Posterior vena cava (tissue), 2 donors: Measurements from ENCODE around the gene MINPP1. TPM values are rescaled to one million over a fixed set of nuclear protein-coding genes. Genes with fewer than 3 reads are reported as not detected.

Source experiments
- DNase-seq: peaks from one replicate; pipeline ENCODE4 v3.0.0-alpha.2; 2020; ENCODE audit warnings: low spot score
- intact Hi-C, 2 donors: fragments of 100-400 bp; cut with DNase I; formaldehyde crosslinking; loops; one replicate each; pipeline versions ENCODE4 v1.14.1 to v1.14.2; 2022 to 2023
- total RNA-seq, 2 donors: library from RNA; stranded (reverse); fragmentation: NEBNext Ultra II Directional; extraction: Animal tissue kit (Norgen Biotek cat#: 25700); gene quantifications; one replicate each; pipeline ENCODE4 v1.2.1, GENCODE V29; 2021
- donor health status: DM: yes; HTN: yes; CAD: no.
- donor health status: DM: yes; HTN: yes; CAD: no.

The MINPP1 gene
- total RNA-seq, 2 donors from 2014 or later, result 10.2 to 11.1 TPM

DNA sequence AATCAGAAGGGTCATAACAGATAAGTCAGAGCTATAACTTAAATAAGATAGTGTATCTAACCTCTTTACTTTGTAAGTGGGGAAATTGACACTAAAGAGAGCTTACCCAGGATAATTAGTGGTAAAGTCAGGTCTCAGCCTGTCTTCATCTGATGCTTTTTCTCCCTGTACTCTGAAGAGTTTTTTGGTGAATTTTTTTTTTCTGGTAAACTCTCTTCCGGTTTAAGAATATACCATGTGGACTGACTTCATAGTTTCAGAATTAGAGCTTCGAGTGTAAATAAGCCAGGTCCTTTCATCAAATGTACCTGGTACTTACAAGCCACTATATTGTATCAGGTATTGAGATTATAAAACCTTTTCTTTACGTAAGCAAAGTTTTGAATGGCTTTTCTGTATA, 6.8 kb downstream of the MINPP1 start:
- intact Hi-C loops, result no loop called here

GRCh38 chr10:87518937-87519336, 14.2 kb downstream of the MINPP1 start:
- intact Hi-C loops, result no loop called here

More for the DNA sequence above, 6.8 kb downstream of the MINPP1 start:
- no peak for DNase-seq

GRCh38 chr10:87519582-87519981, 14.9 kb downstream of the MINPP1 start:
- intact Hi-C loops, result no loop called here
- DNase-seq, result no peak

More at GRCh38 chr10:87518937-87519336, 14.2 kb downstream of the MINPP1 start:
- DNase-seq, result no peak

DNA sequence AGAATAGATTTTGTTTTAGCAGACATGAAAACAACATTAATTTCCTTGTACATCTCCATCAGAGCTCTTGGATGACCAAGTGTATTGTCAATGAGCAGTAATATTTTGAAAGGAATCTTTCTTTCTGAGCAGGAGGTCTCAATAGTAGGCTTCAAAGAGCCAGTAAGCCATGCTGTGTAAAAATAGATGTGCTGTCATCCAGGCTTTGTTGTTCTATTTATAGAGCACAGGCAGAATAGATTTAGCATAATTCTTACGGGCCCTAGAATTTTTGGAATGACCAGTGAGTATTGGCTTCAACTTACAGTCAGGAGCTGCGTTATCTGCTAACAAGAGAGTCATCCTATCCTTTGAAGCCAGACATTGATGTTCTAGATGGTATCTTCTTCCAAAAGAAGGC, 19.0 kb downstream of the MINPP1 start:
- intact Hi-C loops, result no loop called here
- no peak for DNase-seq

GRCh38 chr10:87524296-87524695, 19.6 kb downstream of the MINPP1 start:
- DNase-seq, result no peak
- intact Hi-C loops, result no loop called here

GRCh38 chr10:87531908-87532622, 27.4 kb downstream of the MINPP1 start:
- no peak for DNase-seq
- intact Hi-C loops, result loop anchor here in 1 of 2 donors (10.0 kb wide), 1 partner anchor 203 kb away; no protein-coding TSS in a partner anchor

GRCh38 chr10:87532696-87533095, 28.0 kb downstream of the MINPP1 start:
- no peak for DNase-seq
- intact Hi-C loops, result loop anchor here in 1 of 2 donors (10.0 kb wide), 1 partner anchor 202 kb away; no protein-coding TSS in a partner anchor

DNA sequence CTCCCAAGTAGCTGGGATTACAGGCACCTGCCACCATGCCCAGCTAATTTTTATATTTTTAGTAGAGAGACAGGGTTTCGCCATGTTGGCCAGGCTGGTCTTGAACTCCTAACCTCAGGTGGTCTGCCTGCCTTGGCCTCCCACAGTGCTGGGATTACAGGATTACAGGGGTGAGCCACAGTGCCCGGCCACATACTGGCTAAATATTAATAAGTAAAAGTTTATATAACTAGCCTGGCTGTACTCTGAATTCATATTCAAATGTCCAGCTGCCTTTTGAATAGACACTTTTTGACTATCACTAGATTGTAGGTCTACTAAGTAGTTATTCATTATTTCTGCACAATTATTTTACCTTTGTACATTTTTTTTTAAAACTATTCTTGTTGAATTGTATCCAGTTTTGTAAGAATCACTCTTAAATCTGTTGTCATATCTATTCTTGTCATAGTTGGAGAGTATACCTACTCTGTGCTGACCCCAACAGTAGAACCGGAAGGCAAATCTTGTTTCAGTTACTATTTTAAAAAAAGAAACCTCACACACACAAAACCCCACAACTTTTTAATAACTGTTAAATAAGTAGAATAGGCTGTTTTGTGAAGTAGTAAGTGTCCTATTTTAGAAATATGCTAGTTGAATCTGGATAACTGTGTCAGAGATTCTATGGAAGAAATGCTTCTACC, 29.6 kb downstream of the MINPP1 start:
- intact Hi-C loops, result loop anchor here in 1 of 2 donors (10.0 kb wide), 1 partner anchor 200 kb away; no protein-coding TSS in a partner anchor
- no peak for DNase-seq

DNA sequence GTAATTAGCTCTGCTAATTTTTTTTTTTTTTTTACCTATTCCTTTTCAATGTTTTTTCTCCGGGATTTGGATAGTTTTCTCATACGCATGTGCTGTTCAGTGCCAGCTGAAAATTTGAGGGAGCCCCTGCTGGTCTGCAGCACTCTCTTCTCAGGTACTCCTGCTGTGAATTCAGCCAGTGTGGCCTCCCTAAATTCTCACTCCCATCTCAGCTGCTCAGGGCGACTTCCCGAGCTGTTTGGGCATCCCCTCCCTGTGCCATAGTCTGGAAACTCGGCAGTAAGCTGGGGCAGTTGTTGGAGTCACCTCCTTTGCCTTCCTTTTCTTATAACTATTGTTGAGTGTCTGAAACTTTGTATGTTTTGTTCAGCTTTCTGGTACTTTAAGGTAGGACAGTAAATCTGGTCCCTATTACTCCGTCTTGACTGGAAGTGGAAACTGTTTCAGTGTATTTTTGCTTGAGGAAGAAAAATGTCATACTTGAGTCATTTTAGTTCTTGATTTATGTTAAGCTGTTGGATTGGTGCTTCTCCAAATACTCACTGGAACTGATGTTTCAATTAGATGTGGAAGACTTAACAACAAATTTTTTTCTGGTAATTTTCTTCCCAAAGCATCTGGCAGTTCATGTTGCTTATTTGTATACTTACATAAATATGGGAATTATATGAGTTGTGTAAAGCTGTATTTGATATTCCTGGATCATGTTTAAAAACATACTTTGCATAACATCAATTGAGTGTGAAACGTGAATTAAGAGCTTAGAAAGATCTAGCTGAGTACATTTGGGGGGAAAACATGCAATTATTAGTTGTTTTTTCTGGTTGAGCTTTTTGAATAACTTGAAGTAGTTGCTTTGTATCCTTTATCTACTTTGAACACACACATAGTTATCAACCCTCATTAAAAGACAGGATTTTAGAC, 33.7 kb downstream of the MINPP1 start:
- intact Hi-C loops, result loop anchor here in 1 of 2 donors (10.0 kb wide), 1 partner anchor 196 kb away; no protein-coding TSS in a partner anchor
- no peak for DNase-seq

- no peak for DNase-seq
Measured at GRCh38 chr10:87541114-87541513, 36.4 kb downstream of the MINPP1 start.

GRCh38 chr10:87544721-87545120, 40.0 kb downstream of the MINPP1 start:
- DNase-seq, result no peak
- intact Hi-C loops, result no loop called here

More at GRCh38 chr10:87541114-87541513, 36.4 kb downstream of the MINPP1 start:
- intact Hi-C loops, result no loop called here

GRCh38 chr10:87545783-87546182, 41.1 kb downstream of the MINPP1 start:
- intact Hi-C loops, result no loop called here
- DNase-seq, result no peak

- no peak for DNase-seq
- intact Hi-C loops, result no loop called here
Measured at GRCh38 chr10:87546210-87546609, 41.5 kb downstream of the MINPP1 start.

- intact Hi-C loops, result no loop called here
- peak; percentile 87 for DNase-seq
Measured at GRCh38 chr10:87546971-87547413, 42.3 kb downstream of the MINPP1 start.

DNA sequence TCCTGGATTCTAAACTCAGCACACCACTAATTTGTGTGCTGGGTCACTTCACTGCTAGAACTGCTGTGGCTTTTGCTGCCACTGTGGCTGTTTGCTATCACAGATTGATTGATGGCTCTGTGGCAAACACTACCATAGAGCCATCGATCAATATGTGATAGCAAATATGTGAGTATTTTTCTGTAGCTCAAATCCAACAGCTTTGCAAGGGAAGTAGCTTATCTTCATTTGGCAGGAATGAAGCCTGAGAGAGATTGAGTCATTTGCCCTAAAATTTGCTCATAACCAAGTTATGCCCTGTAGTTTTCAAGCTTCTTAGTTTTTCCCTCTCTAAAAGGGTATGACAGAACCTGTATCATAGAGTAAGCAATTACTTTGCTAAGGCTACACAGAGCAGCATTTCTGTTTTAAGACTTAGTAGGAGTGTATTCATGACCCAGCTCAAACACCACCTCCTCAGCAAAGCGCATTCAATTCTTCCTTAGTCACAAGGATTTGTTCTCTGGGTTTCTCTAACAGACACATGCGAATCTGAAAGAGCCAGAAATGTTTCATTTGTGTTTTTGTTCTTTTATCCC, 43.1 kb downstream of the MINPP1 start:
- no peak for DNase-seq
- intact Hi-C loops, result no loop called here

DNA sequence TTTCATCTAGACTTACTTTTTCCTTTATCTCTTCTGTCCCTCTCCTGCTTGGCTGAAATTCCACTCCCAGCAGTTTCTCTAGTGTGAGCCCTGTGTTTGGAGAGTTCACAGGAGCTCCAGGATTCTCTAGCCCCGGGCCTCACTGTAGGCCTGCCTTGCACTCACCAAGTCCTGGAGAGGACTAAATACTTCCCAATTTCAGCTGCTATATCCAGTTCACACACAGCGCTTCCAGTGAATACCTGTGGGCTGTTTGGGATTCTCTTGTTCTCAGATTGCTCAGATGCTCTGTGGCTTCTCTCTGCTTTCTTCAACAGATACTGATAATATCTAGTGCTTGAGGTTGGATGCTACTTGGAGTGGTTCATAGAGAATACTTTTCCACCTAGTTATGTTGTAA, 46.0 kb downstream of the MINPP1 start:
- DNase-seq, result no peak

GRCh38 chr10:87551326-87551725, 46.6 kb downstream of the MINPP1 start:
- intact Hi-C loops, result no loop called here
- no peak for DNase-seq

More for the DNA sequence above, 46.0 kb downstream of the MINPP1 start:
- intact Hi-C loops, result no loop called here

- DNase-seq, result no peak
- intact Hi-C loops, result no loop called here
Measured at GRCh38 chr10:87552248-87552929, 47.7 kb downstream of the MINPP1 start.
